Aorta (tissue), 5 donors: ENCODE measurements around the gene AFAP1. TPM values are rescaled to one million over a fixed set of nuclear protein-coding genes. Genes with fewer than 3 reads are reported as not detected.

Experiments used
- ATAC-seq: fragments of 200-7000 bp; cut with Tn5 transposase; one replicate; pipeline ENCODE4 v1.9.1; 2022; ENCODE audit warnings: moderate library complexity; ENCODE audit not compliant: low FRiP score
- DNase-seq, 2 donors: peaks; one replicate each; pipeline ENCODE4 v3.0.0-alpha.2; 2020
- H3K27ac ChIP-seq, 2 donors: one replicate each; pipeline ENCODE4 v1.5.1; 2013; ENCODE audit warnings: low read length in 2 of 2, mild to moderate bottlenecking in 2 of 2, moderate library complexity in 2 of 2, control low read depth in 1 of 2, inconsistent platforms in 1 of 2, low read depth in 1 of 2
- H3K27me3 ChIP-seq, 2 donors: one replicate each; pipeline ENCODE4 v1.6.1; 2013; ENCODE audit warnings: control low read depth in 1 of 2, low read length in 1 of 2, mild to moderate bottlenecking in 1 of 2, moderate library complexity in 1 of 2; ENCODE audit not compliant: insufficient read depth in 2 of 2, control insufficient read depth in 1 of 2
- H3K36me3 ChIP-seq, 2 donors: one replicate each; pipeline ENCODE4 v1.6.1; 2013; ENCODE audit warnings: control low read depth in 1 of 2, low read length in 1 of 2, mild to moderate bottlenecking in 1 of 2; ENCODE audit not compliant: insufficient read depth in 2 of 2, control insufficient read depth in 1 of 2
- H3K4me1 ChIP-seq, 2 donors: one replicate each; pipeline ENCODE4 v1.6.1; 2013; ENCODE audit warnings: low read length in 2 of 2, control low read depth in 1 of 2, mild to moderate bottlenecking in 1 of 2, moderate library complexity in 1 of 2; ENCODE audit not compliant: insufficient read depth in 2 of 2, control insufficient read depth in 1 of 2
- H3K4me3 ChIP-seq, 2 donors: one replicate each; pipeline ENCODE4 v1.5.1; 2013; ENCODE audit warnings: low read length in 2 of 2, control low read depth in 1 of 2, mild to moderate bottlenecking in 1 of 2
- H3K9me3 ChIP-seq: one replicate; pipeline ENCODE4 v1.6.1; 2013; ENCODE audit warnings: mild to moderate bottlenecking, low read length; ENCODE audit not compliant: control insufficient read depth
- WGBS, 2 donors: extraction: QIAGEN DNeasy Blood & Tissue Kit; methylation state at CpG; one replicate each; pipeline ENCODE4 v1.1.7; 2013; 5-methylcytosine and 5-hydroxymethylcytosine counted together
- intact Hi-C, 2 donors: fragments of 100-400 bp; cut with DNase I; formaldehyde crosslinking; loops; one replicate each; pipeline versions ENCODE4 v1.14.2 to v1.15.0; 2022
- polyA plus RNA-seq, 2 donors: library from polyadenylated mRNA; stranded (reverse); fragments of 200-250 nt; gene quantifications; one replicate each; pipeline ENCODE4 v1.2.3, GENCODE V29; 2013
- total RNA-seq, 2 donors: library from RNA; stranded (reverse); fragmentation: NEBNext Ultra II Directional; extraction: Animal tissue kit (Norgen Biotek cat#: 25700); gene quantifications; one replicate each; pipeline ENCODE4 v1.2.1, GENCODE V29; 2021
- donor health status: healthy with polysubstance abuse.
- donor health status: Bipolar disorder and iron deficiency.
- donor health status: DM: no; HTN: no; CAD: no.
- donor health status: DM: no; HTN: no; CAD: no.
- donor health status: DM: yes; HTN: yes; CAD: no.

AFAP1 gene
- total and polyA plus RNA-seq, 4 donors = 4.6 to 60.5 (median 26.9) TPM

DNA sequence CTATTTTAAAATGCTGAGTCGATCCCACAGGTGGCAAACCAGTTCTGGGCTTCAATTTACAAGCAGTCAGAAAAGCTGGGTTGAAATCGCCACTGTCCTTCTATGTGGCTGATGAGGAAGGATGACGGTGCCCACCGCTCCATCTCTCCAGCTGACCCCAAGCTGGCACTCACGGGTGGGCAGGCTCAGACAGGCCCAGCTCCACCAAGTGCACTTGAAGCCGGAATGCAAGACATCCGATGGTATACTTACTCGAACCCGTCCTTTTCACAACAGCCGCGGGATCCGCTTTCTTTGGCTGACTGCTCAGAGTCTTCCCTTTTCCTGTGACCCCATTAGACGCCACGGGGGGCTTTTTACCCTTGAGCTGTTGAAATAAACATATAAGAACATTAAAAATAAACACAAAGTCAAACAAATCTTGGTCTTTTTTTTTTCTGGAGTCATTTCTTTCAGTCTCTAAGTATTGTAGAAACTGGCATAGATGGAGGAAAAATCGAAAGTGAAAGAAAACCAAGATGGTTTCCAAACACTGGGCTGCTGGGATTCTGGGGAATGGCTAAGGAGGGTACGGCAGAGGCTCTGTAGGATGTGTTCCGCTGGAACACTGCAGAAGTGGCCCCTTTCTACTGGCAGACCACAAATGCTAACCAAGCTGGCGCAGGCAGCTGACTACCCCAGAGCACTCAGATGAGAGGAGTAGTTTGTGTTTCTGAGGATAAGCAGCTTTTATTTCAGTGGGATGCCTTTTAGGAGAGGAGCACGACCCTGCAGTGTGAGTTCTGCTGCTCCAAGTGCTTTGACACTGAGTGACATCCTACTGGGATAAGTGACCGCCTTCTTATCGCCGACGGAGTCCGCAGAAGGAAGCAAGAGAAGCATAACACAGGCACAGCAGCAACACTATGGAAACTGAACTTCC lies 160.9 kb downstream of the AFAP1 start:
- Histone ChIP-seq H3K4me1 (peaks cover 0 to 3% of the 10 kb centered on the region in 2 donors), H3K9me3 (no peaks in the 10 kb centered on the region), H3K4me3 (no peak overlapping the region), H3K27ac (peak overlapping the region in 1 of 2 donors; percentile 38), H3K36me3 (peaks cover 0 to 2% of the 10 kb centered on the region in 2 donors), H3K27me3 (no peaks in the 10 kb centered on the region)
- ATAC-seq (peak; percentile 16), DNase-seq (peak; percentile 26 to 51)
- intact Hi-C loops = no loop called here
- 55 to 58% methylated on average over 24 of the region's 24 CpGs for WGBS, 2 donors

DNA sequence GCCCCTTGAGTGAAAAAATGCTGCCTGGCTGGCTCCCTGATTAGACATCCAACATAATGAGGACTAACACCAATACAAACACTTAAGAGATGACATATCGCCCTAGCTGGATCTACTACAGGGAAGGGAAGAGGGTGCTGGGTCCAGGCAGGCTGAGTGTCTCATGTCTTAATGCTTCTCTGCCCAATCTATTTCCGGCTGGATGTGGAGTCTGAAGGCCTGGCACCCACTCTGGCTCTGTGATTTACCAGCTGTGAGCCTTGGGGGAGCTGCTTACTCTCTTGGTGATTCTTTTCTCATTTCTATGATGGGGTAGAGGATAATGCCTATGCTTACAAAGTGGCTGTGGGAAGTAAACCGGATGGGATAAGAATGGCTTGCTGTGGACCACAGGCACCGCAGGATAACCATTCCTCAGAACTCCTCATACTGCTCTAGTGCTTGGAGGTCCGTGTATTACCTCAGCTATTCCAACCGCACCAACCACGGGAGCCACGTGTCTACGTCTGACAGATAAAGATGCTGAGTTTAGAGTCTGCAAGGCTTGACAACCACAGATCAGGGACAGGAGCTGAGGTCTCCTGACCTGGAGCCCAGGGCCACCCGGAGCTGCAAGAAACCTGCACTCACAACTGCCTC lies 161.7 kb downstream of the AFAP1 start:
- ATAC-seq (no peak), DNase-seq (peak; percentile 20 to 26)
- Histone ChIP-seq H3K4me3 (no peak overlapping the region), H3K36me3 (peaks cover 0 to 2% of the 10 kb centered on the region in 2 donors), H3K4me1 (peaks cover 0 to 3% of the 10 kb centered on the region in 2 donors), H3K9me3 (no peaks in the 10 kb centered on the region), H3K27me3 (no peaks in the 10 kb centered on the region), H3K27ac (no peak overlapping the region)
- intact Hi-C loops = no loop called here
- WGBS, 2 donors = 79 to 86% methylated on average over 10 of the region's 10 CpGs

DNA sequence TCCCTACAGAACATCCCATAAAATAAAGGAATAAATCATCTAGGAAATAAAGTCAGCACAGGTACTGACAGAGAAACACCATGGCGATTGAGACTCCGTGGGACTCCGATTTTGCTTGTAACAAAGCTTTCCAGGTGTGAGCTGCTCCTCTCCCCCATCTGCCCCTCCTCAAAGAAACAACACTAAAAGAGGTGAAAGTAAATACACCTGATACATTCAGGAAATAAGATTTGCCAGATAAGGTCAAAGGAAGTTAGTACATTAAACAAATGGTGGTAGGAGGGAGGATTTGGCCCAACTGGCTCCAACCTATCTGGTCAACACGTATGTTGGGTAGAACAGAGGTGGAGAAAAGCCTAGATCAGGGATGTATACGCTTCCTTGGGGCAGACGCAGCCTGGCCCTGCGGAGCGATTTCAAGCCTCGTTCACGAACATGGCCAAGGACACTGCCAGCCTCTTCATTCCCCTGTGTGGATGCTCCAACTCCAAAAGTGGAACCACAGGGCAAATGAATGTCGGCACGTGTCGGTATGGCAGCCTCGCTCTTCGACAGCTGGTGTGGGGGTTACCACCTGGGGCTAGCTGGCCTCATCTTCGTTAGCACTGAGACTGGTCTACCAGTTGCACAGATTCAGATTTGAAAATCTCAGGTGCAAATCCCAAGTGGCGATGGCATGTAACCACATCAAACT lies 162.5 kb downstream of the AFAP1 start:
- intact Hi-C loops = no loop called here
- no peaks in the 10 kb centered on the region for H3K9me3 ChIP-seq
- ATAC-seq = no peak
- WGBS, 2 donors = 95 to 96% methylated on average over 17 of the region's 17 CpGs
- H3K36me3 ChIP-seq = peaks cover 0 to 6% of the 10 kb centered on the region in 2 donors
- peaks cover 0 to 3% of the 10 kb centered on the region in 2 donors for H3K4me1 ChIP-seq
- no peaks in the 10 kb centered on the region for H3K27me3 ChIP-seq
- no peak overlapping the region for H3K4me3 ChIP-seq
- peak in 1 of 2 donors; percentile 43 for DNase-seq
- H3K27ac ChIP-seq = no peak overlapping the region

DNA sequence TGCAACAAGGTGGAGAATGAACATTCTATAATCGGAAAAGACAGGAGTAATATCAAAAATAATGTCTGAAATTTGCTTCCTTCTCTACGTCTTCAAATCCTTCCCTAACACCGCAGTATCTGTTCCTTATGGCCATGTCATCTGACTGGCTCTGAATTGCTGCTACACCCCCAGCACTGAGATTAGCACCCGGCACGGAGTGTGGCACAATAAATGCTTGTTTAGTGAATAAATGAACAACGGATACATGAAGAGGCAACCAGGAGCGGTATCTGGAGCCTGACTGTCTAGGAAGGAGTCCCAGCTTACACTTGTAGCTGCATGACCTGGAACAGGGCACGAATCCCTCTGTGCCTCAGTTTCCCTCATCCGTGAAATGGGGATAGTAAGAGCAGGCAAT lies 164.3 kb downstream of the AFAP1 start:
- DNase-seq (peak; percentile 20 to 21), ATAC-seq (no peak)
- intact Hi-C loops = no loop called here
- 85 to 88% methylated on average over 9 of the region's 9 CpGs for WGBS, 2 donors
- H3K4me1 ChIP-seq = no peaks in the 10 kb centered on the region
- no peak overlapping the region for H3K4me3 ChIP-seq
- peaks cover 0 to 6% of the 10 kb centered on the region in 2 donors for H3K36me3 ChIP-seq
- no peaks in the 10 kb centered on the region for H3K27me3 ChIP-seq
- H3K27ac ChIP-seq = no peak overlapping the region
- no peaks in the 10 kb centered on the region for H3K9me3 ChIP-seq

DNA sequence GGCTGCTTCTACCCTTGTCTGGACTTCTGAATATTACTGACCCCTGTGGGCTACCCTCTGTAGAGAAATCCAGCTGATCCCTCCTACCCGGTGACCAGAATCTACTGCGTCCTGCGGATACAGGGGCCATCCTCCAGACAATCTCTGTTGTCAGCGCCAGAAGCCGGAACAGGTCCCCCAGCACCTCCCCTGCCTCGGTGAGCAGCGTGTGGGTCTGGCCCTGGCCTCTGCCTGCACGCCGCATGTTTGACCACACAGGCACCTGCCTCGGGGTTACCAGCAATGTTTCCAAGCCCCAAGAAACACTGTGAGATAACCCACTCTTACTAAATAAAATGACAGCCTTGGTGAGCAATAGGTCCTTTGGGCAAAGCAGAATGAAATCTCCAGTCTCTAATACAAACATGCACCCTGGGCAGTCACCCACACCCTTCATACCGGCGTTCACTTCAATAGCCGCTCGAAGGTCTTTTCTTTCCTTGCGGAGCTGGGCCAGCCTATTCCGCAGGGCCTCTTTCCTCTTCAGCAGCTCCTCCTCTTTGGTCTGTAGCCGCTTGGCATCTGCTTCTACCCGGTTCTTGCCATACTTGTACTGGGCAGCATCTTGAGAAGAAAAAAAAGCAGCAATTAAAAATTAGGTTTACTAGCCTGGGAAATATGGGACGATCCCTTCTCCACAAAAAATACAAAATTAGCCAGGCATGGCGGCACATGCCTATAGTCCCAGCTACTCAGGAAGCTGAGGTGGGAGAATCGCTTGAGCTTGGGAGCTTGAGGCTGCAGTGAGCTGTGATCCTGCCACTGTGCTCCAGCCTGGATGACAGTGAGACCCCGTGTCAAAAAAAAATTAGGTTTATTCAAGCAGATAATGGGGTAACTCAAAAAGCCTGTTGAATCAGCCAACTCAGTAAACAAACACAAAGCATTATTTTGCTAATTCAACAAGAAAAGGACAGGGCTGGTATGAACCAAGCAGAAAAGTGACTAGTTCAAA lies 165.1 kb downstream of the AFAP1 start:
- Histone ChIP-seq H3K27me3 (no peaks in the 10 kb centered on the region), H3K4me1 (no peaks in the 10 kb centered on the region), H3K4me3 (no peak overlapping the region), H3K27ac (no peak overlapping the region), H3K36me3 (peaks cover 0 to 6% of the 10 kb centered on the region in 2 donors), H3K9me3 (no peaks in the 10 kb centered on the region)
- ATAC-seq = no peak
- intact Hi-C loops = no loop called here
- 88 to 89% methylated on average over 22 of the region's 22 CpGs for WGBS, 2 donors
- DNase-seq = peak in 1 of 2 donors; percentile 43

DNA sequence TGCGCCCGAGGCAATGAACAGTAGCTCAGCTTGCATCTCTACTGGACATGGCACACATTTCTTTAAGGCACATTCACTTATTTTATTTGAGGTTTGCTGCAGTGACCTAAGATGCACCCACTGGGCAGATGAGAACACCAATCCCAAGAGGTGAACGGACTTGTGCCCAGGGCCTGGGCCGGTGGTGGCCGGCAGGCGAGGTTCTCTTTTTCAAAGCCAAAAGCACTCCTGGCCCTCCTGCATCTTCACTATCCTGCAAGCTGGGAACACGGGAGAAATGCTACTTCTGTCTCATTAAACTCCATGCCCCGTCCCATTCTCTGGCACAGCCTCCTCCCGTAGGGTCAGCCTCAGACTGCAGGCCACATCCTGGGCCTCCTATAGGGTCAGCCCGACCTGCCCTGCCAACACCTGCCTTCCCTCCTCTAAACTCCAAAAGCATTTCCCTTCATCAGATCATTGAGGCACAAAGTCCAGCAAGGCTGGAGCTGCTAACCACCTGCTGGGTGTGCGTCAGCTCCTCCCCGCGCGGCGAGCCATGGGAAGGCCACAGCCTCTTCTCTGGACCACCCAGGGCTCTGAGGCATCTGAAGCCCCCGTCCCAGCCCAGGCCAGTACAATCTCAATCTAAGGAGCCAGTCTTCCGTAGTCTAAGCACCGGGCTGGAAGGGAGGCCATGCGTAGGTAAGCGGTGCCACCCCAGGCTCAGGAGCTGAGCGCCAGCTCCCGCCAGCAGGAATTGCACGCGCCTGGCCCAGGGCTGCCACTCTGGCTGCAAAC lies 166.1 kb downstream of the AFAP1 start:
- ATAC-seq (no peak), DNase-seq (peak in 1 of 2 donors; percentile 69)
- 91 to 94% methylated on average over 24 of the region's 24 CpGs for WGBS, 2 donors
- Histone ChIP-seq H3K9me3 (no peaks in the 10 kb centered on the region), H3K27ac (no peak overlapping the region), H3K27me3 (no peaks in the 10 kb centered on the region), H3K36me3 (peaks cover 0 to 7% of the 10 kb centered on the region in 2 donors), H3K4me3 (no peak overlapping the region), H3K4me1 (no peaks in the 10 kb centered on the region)
- intact Hi-C loops = no loop called here

DNA sequence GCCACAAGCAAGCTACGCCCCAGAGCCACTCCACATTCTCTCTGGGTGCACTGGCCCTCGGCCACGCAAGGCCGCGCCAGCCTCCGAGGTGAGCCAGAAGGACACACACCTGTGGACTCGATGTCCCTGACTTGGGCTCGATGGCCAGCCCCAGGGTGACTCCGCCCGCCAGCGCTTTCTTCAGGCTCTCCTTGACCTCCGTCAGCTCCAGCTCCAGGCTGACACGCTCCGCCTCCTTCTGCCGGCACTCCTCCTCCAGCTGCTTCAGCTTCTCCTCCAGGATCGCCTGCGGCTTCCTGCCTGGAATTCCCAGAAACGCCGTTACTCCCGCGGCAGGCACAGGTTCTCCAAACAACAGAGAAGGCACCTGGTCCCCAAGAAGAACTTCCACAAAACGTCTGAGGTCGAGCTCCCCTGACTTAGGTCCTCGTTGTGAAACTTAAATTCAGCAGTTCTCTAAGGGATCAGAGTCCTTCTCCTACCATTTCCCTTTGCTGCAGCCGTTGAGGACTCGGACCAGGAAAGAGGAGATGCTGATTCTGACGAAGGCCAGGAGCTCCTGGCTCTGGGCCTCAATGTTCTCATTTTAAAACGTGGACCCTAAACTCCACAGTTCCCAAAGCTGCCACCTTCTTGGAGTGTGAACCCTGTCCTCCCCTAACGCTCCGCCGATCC lies 166.8 kb downstream of the AFAP1 start:
- 71 to 77% methylated on average over 31 of the region's 31 CpGs for WGBS, 2 donors
- no peak overlapping the region for H3K27ac ChIP-seq
- ATAC-seq (no peak), DNase-seq (peak; percentile 62 to 79)
- H3K27me3 ChIP-seq = no peaks in the 10 kb centered on the region
- H3K4me3 ChIP-seq = no peak overlapping the region
- H3K9me3 ChIP-seq = no peaks in the 10 kb centered on the region
- intact Hi-C loops = no loop called here
- H3K36me3 ChIP-seq = peaks cover 0 to 8% of the 10 kb centered on the region in 2 donors
- H3K4me1 ChIP-seq = no peaks in the 10 kb centered on the region
